GM12874 (cell line): Measurements from ENCODE around the gene FANK1.

Experiments used
- CTCF ChIP-seq: IDR thresholded peaks from 2 replicates; pipeline ENCODE4 v1.5.1; 2011; ENCODE audit warnings: low read depth, mild to moderate bottlenecking, control low read depth, low read length, moderate library complexity; ENCODE audit not compliant: insufficient read depth

FANK1 gene

GRCh38 chr10:126036515-126036914 lies 140.2 kb downstream of the FANK1 start:
- no peak for TF ChIP-seq CTCF

DNA sequence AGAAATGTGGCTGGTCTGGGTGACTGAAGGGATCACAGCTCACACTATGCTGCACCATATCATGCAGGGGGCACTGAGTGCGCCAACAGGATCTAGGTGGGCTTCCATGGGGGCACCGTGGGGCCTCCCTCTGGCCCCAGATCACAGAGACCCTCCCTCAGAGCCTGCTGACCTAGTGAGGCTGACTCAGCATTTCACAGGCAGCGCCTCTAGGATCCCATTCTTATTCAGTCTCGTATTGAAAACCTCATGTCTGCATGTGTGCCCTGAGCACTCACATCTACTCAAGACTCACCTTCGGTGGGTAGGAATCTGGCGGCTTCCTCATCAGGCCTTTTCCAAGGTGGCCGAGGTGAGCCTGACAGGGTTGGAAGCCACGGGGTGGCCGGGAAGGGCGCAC lies 141.6 kb downstream of the FANK1 start:
- no peak for TF ChIP-seq CTCF

- TF ChIP-seq CTCF = no peak
Measured at GRCh38 chr10:126041117-126041516, 144.8 kb downstream of the FANK1 start.

DNA sequence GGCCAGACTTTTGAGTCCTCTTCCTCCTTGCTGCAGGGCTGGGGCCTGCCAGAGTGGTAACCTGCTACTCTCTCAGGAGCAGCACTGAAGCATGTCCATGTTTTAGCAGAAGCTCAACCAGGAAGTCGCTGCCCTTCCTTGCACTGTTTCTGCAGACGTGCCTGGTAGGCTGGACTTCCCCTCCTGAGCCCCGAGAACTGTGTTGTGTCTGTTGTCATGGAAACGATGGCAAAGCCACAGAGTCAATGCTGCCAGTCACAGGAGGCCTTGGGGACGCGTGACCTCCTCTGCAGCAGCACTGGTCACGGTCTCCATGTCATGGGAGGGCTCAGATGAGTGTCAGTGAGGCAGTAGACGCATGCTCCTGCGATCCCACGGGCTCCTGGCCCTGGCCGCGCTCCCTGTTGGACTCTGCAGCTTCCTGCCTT lies 145.5 kb downstream of the FANK1 start:
- no peak for TF ChIP-seq CTCF

GRCh38 chr10:126042354-126042753 lies 146.0 kb downstream of the FANK1 start:
- no peak for TF ChIP-seq CTCF

GRCh38 chr10:126042906-126043305 lies 146.5 kb downstream of the FANK1 start:
- TF ChIP-seq CTCF = no peak

DNA sequence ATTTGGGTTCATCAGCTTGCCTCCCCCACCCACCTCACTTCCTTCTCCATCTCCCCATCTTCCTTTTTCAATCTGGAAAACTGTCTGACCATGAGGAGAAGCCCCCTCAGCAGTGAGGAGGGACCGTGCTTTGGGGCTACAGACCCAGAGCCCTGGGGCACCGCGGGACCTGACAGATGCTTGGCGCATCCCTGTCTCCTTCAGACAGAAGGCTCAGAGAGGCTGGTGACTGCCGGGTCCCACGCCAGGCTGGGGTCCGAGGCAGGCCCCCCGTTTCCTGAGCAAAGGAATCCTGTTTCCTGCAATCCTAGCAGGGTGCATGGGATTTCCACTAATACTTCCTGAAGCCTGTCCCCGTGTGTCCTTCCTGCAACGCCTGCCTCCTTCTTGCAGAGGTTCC lies 147.0 kb downstream of the FANK1 start:
- no peak for TF ChIP-seq CTCF

DNA sequence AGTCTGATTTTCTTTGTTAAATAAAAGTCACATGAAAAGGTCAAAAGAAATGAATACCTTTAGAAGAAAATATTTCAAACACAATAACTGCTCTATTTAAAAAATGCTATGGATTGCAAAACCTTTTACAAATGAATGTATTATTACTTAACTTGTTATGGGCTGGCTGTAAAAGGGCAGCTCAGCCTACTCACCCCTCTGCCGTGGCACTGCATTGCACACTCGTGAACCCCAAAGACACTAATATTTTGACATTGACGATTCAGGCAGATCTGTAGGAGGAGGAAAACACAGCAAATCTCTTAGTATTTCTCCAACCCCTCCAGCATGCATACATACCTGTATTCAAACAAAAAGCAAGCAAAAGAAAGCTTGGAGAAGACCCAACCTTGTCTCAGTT lies 149.5 kb downstream of the FANK1 start:
- no peak for TF ChIP-seq CTCF
